GM19468 (cell line): ENCODE results near the gene TUBA3C.
"Not testable (repeated sequence)": the region's sequence is repeated elsewhere in the genome, so short reads cannot be mapped to it uniquely, and the experiment has no call there.

ENCODE experiments used
- ATAC-seq: cut with Tn5 transposase; IDR thresholded peaks from one replicate; pipeline ENCODE4 v1.9.1; 2021; ENCODE audit warnings: mild to moderate bottlenecking, moderate library complexity, moderate number of reproducible peaks; ENCODE audit not compliant: unreplicated experiment; ENCODE audit errors: extremely low read depth

TUBA3C gene

GRCh38 chr13:19181621-19182485, at the start of gene TUBA3C:
TUBA3C (minus strand) TSS chr13:19181824; CDS start chr13:19181747, 77 bp downstream.
- ATAC-seq, result no peak

- not testable (repeated sequence) for ATAC-seq
Measured at GRCh38 chr13:19207413-19207812, 25.8 kb upstream of the TUBA3C start.

- not testable (repeated sequence) for ATAC-seq
Measured at GRCh38 chr13:19192622-19193021, 11.0 kb upstream of the TUBA3C start.

- not testable (repeated sequence) for ATAC-seq
Measured at GRCh38 chr13:19189911-19190310, 8.3 kb upstream of the TUBA3C start.

DNA sequence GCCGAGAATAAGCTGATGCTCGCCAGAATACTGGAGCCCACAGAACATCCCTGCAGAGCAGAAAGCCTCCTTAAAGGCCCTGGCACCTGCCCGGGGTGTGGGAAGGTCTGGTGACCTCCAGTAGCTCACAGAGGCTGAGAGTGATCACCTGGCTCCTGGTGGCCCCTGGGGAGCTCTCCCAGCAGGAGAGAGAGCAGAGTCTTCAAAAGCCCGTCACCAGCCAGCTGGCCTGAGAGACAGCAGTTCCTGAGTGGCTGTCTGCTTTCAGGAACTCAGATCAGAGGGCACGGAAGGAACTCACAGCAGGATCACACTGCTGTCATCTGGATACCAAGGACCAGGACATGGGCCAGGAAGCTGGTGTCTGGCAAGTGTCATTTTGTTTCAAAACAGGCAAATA, 7.7 kb upstream of the TUBA3C start:
- not testable (repeated sequence) for ATAC-seq

DNA sequence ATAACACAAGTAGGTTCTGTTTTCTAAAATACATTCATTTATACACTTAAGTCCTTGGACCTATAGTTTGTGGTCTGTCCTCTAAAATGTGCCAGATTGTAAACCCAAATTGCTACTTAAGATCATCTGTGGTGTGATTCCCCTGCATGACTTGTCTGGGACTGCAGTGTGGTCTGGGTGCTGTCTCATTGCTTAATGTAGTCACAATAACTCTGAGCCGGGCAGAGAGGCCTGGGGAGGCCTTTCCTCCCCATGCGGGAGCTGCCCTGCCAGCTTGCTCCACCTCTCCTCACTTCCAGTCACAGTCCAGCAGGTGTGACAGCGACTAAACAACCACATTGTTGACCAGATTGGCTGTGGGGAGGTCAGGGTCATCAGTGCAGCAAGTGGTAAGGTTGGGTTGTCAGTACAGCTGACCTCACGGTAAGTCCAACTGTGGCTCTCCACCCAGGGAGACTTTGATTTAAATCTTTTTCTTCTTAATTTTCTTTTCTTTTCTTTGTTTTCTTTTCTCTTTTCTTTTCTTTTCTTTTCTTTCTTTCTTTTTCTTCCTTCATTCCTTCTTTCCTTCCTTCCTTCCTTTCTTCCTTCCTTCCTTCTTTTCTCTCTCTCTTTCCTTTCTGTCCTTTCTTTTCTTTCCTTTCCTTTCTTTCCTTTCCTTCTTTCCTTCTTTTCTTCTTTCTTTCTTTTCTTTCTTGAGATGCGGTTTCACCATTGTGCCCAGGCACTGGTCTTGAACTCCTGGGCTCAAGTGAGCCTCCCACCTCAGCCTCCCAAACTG, 4.4 kb upstream of the TUBA3C start:
- no peak for ATAC-seq

DNA sequence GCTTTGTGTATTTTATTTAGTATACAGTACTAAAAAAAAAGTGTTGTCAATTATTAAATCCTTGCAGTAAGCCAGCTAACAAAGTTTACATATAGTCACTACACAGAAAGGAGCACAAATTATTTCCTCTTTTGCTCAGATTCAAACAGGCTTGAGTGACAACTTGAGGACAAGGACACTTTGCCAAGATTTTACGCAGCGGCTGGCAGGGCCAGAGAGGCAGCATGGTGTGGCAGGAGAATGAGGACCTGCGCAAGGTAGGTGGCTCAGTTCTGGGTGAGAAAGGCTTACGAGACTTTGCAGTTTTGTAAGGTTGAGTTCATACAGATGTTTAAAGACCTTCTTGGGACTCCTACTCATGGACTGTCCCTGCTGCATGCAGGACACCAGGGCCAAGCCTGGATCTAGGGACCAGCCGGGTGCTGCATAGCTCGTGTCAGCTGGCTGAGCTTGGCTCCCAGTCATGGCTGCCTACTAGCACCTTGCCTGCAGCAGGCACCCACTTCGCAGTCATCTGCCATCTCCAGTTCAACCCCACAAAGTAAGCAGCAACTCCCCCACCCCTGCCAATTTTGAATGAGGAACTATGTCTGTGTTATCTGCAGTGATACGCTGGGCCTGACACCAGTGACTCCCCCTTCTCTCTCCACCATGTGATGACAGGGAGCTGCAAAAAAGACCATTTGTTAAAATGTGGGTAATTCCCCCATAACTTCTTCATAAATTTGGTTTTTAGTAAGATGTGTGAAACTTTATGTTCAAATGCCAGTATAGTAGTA, 3.7 kb upstream of the TUBA3C start:
- ATAC-seq, result no peak

DNA sequence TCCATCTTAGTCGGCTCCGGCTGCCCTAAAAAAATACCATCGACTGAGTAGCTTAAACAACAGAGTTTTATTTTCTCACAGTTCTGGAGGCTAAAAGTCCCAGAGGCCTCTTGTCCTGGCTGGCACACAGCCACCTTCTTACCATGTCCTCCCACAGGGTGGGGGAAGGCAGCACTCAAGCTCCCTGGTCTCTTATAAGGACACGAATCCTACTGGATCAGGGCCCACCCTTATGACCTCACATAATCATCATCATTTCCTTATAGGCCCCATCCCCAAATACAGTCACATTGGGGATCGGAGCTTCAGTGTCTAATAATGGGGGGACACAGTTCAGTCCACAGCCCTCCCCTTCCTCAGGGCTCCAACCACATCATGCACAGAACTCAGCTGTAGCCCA, 2.6 kb upstream of the TUBA3C start:
- no peak for ATAC-seq

GRCh38 chr13:19183676-19184075, 2.1 kb upstream of the TUBA3C start:
- no peak for ATAC-seq

GRCh38 chr13:19182536-19182935, 912 bp upstream of the TUBA3C start:
- ATAC-seq, result no peak

DNA sequence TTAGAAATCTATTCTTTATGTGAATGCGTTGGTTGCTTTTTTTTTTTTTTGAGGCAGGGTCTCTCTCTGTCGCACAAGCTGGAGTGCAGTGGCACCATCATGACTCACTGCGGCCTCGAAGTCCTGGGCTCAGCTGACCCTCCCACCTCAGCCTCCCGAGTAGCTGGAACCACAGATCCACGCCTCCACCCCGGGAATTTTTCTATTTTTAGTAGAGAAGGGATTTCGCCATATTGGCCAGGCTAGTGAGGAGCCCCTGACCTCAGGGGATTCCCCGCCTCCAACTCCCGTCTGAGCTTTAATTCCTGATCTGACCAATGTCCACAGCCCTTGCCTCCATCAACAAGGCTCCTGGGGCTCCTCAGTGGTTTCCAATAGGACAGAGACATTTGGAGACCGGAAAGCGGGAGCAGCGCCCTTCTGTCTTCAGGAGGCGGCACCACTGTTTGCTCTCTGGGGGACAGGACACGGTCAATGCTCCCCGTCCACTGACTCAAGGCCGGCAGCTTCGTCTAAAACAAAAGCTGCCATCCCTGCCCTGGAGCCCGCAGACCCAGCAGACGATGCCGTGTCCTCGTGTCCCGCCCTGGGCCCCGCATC, 503 bp downstream of the TUBA3C start:
- ATAC-seq, result no peak

DNA sequence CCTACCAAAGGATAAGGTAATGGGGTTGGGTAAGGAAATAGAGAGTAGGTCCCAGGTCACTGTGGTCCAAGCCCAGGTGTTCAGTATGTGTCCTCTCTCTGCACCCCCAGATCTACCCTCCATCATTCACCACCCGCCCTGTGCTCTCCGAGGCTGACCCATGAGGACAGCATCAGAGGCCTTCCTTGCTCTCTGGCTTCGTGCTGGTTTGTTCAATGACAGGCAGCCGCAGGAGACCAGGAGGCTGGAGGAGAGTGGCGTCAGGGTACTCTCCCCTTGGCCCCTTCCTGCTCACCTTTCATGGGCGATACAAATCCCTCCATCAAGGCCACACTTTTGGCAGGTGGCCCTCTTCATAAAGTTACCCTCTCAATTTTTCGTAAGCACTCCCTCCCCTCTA, 1.7 kb downstream of the TUBA3C start:
- no peak for ATAC-seq

- ATAC-seq, result no peak
Measured at GRCh38 chr13:19178901-19179593, 2.6 kb downstream of the TUBA3C start.

- ATAC-seq, result not testable (repeated sequence)
Measured at GRCh38 chr13:19176981-19177776, 4.4 kb downstream of the TUBA3C start.

- no peak for ATAC-seq
Measured at GRCh38 chr13:19173752-19174151, 7.9 kb downstream of the TUBA3C start.

DNA sequence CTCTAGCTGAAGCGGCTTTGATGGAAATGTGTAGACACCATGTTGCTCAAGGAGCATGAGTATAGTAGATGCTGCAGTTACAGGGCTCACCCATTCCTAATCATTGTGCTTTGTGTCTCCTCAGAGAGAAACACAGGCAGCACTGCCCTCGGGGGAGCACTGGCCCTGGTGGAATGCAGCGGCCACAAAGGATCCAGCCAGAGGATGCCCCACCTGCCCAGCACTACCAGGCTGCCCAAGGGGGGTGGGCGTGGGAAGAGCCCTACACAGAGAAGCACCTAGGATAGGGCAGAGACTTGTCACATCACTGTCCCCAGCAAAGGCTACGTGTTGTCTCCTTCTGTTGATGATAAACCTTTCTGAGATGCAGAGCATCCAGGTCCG, 9.0 kb downstream of the TUBA3C start:
- no peak for ATAC-seq

GRCh38 chr13:19172007-19172646, 9.5 kb downstream of the TUBA3C start:
- no peak for ATAC-seq

GRCh38 chr13:19171563-19171962, 10.1 kb downstream of the TUBA3C start:
- ATAC-seq, result no peak
